Activated gamma-delta T cell (primary cell): ENCODE results near the gene GLRA3.
A peak's percentile ranks its signal among the peaks of the same experiment; 100 is the strongest.
"Not testable (repeated sequence)": the region's sequence is repeated elsewhere in the genome, so short reads cannot be mapped to it uniquely, and the experiment has no call there.

Experiments
- DNase-seq: peaks from one replicate; lab custom pipeline; 2025; lab: John Stamatoyannopoulos, UW
- total RNA-seq, 2 donors: gene quantifications; one replicate each; lab custom pipeline; 2026; lab: John Stamatoyannopoulos, UW

The GLRA3 gene
- 0 to 0.04 reads per million in 2 donors for total RNA-seq

GRCh38 chr4:174828845-174829701, at the start of gene GLRA3:
GLRA3 (minus strand) TSS chr4:174829247; CDS start chr4:174828811, 436 bp downstream.
- DNase-seq = peak; percentile 3

GRCh38 chr4:174874898-174875297, 45.9 kb upstream of the GLRA3 start:
- DNase-seq = no peak

- no peak for DNase-seq
Observed at GRCh38 chr4:174873931-174874330, 44.9 kb upstream of the GLRA3 start.

GRCh38 chr4:174873146-174873545, 44.1 kb upstream of the GLRA3 start:
- DNase-seq = not testable (repeated sequence)

- no peak for DNase-seq
Observed at GRCh38 chr4:174871407-174871806, 42.4 kb upstream of the GLRA3 start.

GRCh38 chr4:174870311-174870710, 41.3 kb upstream of the GLRA3 start:
- DNase-seq = no peak

GRCh38 chr4:174869339-174869738, 40.3 kb upstream of the GLRA3 start:
- no peak for DNase-seq

- DNase-seq = no peak
Observed at GRCh38 chr4:174867903-174868302, 38.9 kb upstream of the GLRA3 start.

GRCh38 chr4:174865418-174865985, 36.5 kb upstream of the GLRA3 start:
- no peak for DNase-seq

- no peak for DNase-seq
Observed at GRCh38 chr4:174864031-174864430, 35.0 kb upstream of the GLRA3 start.

- no peak for DNase-seq
Observed at GRCh38 chr4:174860588-174860987, 31.5 kb upstream of the GLRA3 start.

- DNase-seq = no peak
Observed at GRCh38 chr4:174859904-174860303, 30.9 kb upstream of the GLRA3 start.

- DNase-seq = no peak
Observed at GRCh38 chr4:174856926-174857800, 28.1 kb upstream of the GLRA3 start.

- no peak for DNase-seq
Observed at GRCh38 chr4:174855050-174855449, 26.0 kb upstream of the GLRA3 start.

- DNase-seq = no peak
Observed at GRCh38 chr4:174853629-174854028, 24.6 kb upstream of the GLRA3 start.

GRCh38 chr4:174848596-174848995, 19.5 kb upstream of the GLRA3 start:
- DNase-seq = no peak

GRCh38 chr4:174847801-174848427, 18.9 kb upstream of the GLRA3 start:
- no peak for DNase-seq

- no peak for DNase-seq
Observed at GRCh38 chr4:174835536-174835935, 6.5 kb upstream of the GLRA3 start.

- DNase-seq = no peak
Observed at GRCh38 chr4:174834477-174834876, 5.4 kb upstream of the GLRA3 start.

- no peak for DNase-seq
Observed at GRCh38 chr4:174826660-174827059, 2.4 kb downstream of the GLRA3 start.

GRCh38 chr4:174815282-174815681, 13.8 kb downstream of the GLRA3 start:
- DNase-seq = no peak

GRCh38 chr4:174813292-174813691, 15.8 kb downstream of the GLRA3 start:
- no peak for DNase-seq
